ENCODE data around the gene IGF2BP2. TPM values are rescaled to one million over a fixed set of nuclear protein-coding genes. Genes with fewer than 3 reads are reported as not detected.

Gene IGF2BP2
- total and polyA plus RNA-seq, 2 of the 4 experiments (the other 2 are of a cell fraction), result 23.4 to 88.2 TPM

GRCh38 chr3:185786956-185787877, 37.6 kb downstream of the IGF2BP2 start:
- Histone ChIP-seq H4K5ac (ENCODE audit: low read depth, low read length) (no peak overlapping the region), H3K4me1 (ENCODE audit: control insufficient read depth, insufficient read depth, low read length) (peaks cover 13% of the 10 kb centered on the region), H2BK120ac (ENCODE audit: low read depth, low read length) (no peak overlapping the region), H2AK9ac (replicated peaks; ENCODE audit: low read depth, low read length, poor library complexity) (no peak overlapping the region), H2AK5ac (ENCODE audit: low read depth, low read length) (no peak overlapping the region), H3K36me3 (ENCODE audit: control insufficient read depth, insufficient read depth, low read length) (peaks cover 6% of the 10 kb centered on the region), H4K20me1 (ENCODE audit: insufficient read depth, low read length) (peaks cover 99% of the 10 kb centered on the region), H2BK15ac (ENCODE audit: low read depth, low read length) (no peak overlapping the region), H3K4me2 (ENCODE audit: low read depth, low read length) (no peak overlapping the region), H3K23ac (ENCODE audit: low read depth, low read length) (no peak overlapping the region), H3K9me1 (ENCODE audit: insufficient read depth, low read length) (peaks cover 27% of the 10 kb centered on the region), H2AFZ (replicated peaks; ENCODE audit: low read length, poor library complexity) (no peak overlapping the region), H3K14ac (replicated peaks; ENCODE audit: low read depth, low read length) (no peak overlapping the region), H4K91ac (ENCODE audit: insufficient read depth, low read depth, low read length) (no peak overlapping the region), H4K8ac (ENCODE audit: low read depth in 2 of 2, low read length in 2 of 2) (no peak overlapping the region), H3K4ac (ENCODE audit: low read depth, low read length) (no peak overlapping the region), H3K27ac (ENCODE audit: insufficient read depth, low read length) (no peak overlapping the region), H3K9me3 (ENCODE audit: control insufficient read depth, insufficient read depth, low read length) (no peaks in the 10 kb centered on the region), H3K4me3 (ENCODE audit: insufficient read depth, low read depth, low read length) (no peak overlapping the region), H2BK5ac (ENCODE audit: low read depth, low read length, poor library complexity, severe bottlenecking) (no peak overlapping the region), H3K9ac (ENCODE audit: low read depth, low read length) (no peak overlapping the region), H3K56ac (ENCODE audit: extremely low read depth, insufficient read depth, low read length) (no peak overlapping the region), H2BK20ac (ENCODE audit: low read depth, low read length) (no peak overlapping the region), H3K27me3 (ENCODE audit: control insufficient read depth, insufficient read depth, low read length) (no peaks in the 10 kb centered on the region), H3K18ac (ENCODE audit: low read depth, low read length) (no peak overlapping the region), H3K79me1 (ENCODE audit: low read depth in 1 of 2, low read length in 2 of 2) (peaks cover 11 to 89% of the 10 kb centered on the region in 2 experiments)
- ATAC-seq (ENCODE audit: low read depth), result no peak
- dilution Hi-C loops (cut with HindIII; ENCODE audit: low sequenced_read_pairs, unreplicated experiment), result no loop called here
- WGBS, 2 experiments (ENCODE audit: extremely low coverage in 2 of 2, insufficient read length in 1 of 2), result 100% methylated on average over 2 of the region's 20 CpGs; no CpG with 5 or more reads in 1 of the 2 experiments
- POLR2A ChIA-PET (ENCODE audit: unreplicated experiment), result interaction anchor here (0.5 kb wide), 1 partner anchor 10 kb away, joined by 4 read pairs; no protein-coding TSS in a partner anchor
- DNase-seq, result no peak
- in situ Hi-C loops (cut with MboI; ENCODE audit: low sequenced_read_pairs), result no loop called here
- no TSS peak for BruUV-seq (replicated peaks)
- CTCF ChIA-PET, result no interaction called here
- intact Hi-C loops (cut with micrococcal nuclease), result no loop called here
- no peak for TF ChIP-seq RFX5 (IDR thresholded peaks at IDR 0.05; ENCODE audit: low read depth, low read length)
- no peak for TF ChIP-seq MXI1 (IDR thresholded peaks at IDR 0.05; ENCODE audit: borderline replicate concordance, low read depth, low read length)
- TF ChIP-seq NFE2L2 (IDR thresholded peaks at IDR 0.05; ENCODE audit: low read depth, low read length), result no peak
- no peak for TF ChIP-seq CHD1 (IDR thresholded peaks at IDR 0.05; ENCODE audit: low read depth, low read length)
- no peak for TF ChIP-seq POLR2A (IDR thresholded peaks at IDR 0.05; ENCODE audit: low read depth, low read length)
- TF ChIP-seq, protein P1, sequence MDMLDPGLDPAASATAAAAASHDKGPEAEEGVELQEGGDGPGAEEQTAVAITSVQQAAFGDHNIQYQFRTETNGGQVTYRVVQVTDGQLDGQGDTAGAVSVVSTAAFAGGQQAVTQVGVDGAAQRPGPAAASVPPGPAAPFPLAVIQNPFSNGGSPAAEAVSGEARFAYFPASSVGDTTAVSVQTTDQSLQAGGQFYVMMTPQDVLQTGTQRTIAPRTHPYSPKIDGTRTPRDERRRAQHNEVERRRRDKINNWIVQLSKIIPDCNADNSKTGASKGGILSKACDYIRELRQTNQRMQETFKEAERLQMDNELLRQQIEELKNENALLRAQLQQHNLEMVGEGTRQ (IDR thresholded peaks at IDR 0.05; ENCODE audit: low read depth, low read length), result no peak
- TF ChIP-seq FOS (IDR thresholded peaks at IDR 0.05; ENCODE audit: low read depth, low read length), result no peak
- TF ChIP-seq MAFK (IDR thresholded peaks at IDR 0.05; ENCODE audit: low read depth, low read length), result no peak
- TF ChIP-seq CEBPB (IDR thresholded peaks at IDR 0.05; ENCODE audit: low read depth, low read length), result no peak
- no peak for TF ChIP-seq SMC3 (IDR thresholded peaks at IDR 0.05; ENCODE audit: low read depth, low read length)
- TF ChIP-seq BHLHE40 (IDR thresholded peaks at IDR 0.05; ENCODE audit: low read depth, low read length), result no peak
- no peak for TF ChIP-seq RCOR1 (IDR thresholded peaks at IDR 0.05; ENCODE audit: insufficient replicate concordance, low read length)
- no peak for TF ChIP-seq RAD21 (IDR thresholded peaks at IDR 0.05; ENCODE audit: low read length)
- TF ChIP-seq, protein P2, sequence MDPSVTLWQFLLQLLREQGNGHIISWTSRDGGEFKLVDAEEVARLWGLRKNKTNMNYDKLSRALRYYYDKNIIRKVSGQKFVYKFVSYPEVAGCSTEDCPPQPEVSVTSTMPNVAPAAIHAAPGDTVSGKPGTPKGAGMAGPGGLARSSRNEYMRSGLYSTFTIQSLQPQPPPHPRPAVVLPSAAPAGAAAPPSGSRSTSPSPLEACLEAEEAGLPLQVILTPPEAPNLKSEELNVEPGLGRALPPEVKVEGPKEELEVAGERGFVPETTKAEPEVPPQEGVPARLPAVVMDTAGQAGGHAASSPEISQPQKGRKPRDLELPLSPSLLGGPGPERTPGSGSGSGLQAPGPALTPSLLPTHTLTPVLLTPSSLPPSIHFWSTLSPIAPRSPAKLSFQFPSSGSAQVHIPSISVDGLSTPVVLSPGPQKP (IDR thresholded peaks at IDR 0.05; ENCODE audit: borderline replicate concordance, low read depth, low read length), result no peak
- no peak for TF ChIP-seq MAZ (IDR thresholded peaks at IDR 0.05; ENCODE audit: borderline replicate concordance, low read depth, low read length)
